ENCODE results near the gene CDKL4.

- no peak for TF ChIP-seq POLR2A (IDR thresholded peaks at IDR 0.05)
- TF ChIP-seq, protein P1, sequence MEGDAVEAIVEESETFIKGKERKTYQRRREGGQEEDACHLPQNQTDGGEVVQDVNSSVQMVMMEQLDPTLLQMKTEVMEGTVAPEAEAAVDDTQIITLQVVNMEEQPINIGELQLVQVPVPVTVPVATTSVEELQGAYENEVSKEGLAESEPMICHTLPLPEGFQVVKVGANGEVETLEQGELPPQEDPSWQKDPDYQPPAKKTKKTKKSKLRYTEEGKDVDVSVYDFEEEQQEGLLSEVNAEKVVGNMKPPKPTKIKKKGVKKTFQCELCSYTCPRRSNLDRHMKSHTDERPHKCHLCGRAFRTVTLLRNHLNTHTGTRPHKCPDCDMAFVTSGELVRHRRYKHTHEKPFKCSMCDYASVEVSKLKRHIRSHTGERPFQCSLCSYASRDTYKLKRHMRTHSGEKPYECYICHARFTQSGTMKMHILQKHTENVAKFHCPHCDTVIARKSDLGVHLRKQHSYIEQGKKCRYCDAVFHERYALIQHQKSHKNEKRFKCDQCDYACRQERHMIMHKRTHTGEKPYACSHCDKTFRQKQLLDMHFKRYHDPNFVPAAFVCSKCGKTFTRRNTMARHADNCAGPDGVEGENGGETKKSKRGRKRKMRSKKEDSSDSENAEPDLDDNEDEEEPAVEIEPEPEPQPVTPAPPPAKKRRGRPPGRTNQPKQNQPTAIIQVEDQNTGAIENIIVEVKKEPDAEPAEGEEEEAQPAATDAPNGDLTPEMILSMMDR (IDR thresholded peaks at IDR 0.05), result no peak
Measured at GRCh38 chr2:39160982-39161381, 82.8 kb downstream of the CDKL4 start.

Measured in sigmoid colon (tissue), 3 donors.